WI38 (cell line): ENCODE results near the gene BET1L.

Experiments
- H3K4me3 ChIP-seq: 2 replicates; pipeline ENCODE4 v1.5.1; 2011; ENCODE audit warnings: low read depth, mild to moderate bottlenecking, control low read depth, low read length
- TF ChIP-seq, protein P1 (sequence below): IDR thresholded peaks from 2 replicates; pipeline ENCODE4 v1.5.1; 2012; ENCODE audit warnings: low read depth, mild to moderate bottlenecking, control low read depth, low read length

The BET1L gene

DNA sequence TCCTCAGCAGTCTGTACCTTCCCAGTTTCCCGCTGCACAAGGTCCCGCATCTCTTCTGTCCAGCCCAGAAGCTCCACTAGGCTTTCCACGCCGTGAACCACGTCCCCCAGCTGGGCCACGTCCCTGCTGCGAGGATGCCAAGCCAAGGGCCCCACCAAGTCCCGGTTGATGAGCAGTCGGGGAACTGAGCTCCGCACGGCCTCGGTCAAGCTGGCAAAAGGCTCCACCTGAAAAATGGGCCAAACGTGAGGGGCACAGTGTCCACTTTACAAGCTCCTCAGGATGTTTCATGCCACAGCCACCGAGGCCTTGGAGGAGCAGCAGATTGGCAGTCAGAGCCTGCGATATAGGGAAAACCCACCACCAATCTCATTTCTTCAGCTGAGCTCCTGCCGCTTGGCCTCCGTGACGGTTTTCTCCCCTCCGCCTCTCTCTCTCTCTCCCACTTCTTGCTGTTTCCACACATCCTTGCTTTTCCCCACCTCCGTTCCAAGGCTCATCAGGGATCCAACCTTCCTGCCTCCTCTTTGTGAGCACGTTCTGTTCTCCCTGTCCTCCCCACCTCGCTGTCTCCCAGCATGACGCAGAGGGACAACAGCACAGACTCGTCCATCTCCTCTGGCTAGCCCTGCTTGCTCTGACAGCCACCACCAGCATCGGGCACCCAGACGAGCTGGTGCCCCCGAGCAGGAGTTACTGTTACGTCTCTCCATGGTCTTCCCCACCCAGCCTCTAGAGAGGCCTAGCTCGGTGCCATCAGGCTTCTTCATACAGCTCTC lies 11.8 kb upstream of the BET1L start:
- H3K4me3 ChIP-seq, result no peak overlapping the region
- TF ChIP-seq, protein P1, sequence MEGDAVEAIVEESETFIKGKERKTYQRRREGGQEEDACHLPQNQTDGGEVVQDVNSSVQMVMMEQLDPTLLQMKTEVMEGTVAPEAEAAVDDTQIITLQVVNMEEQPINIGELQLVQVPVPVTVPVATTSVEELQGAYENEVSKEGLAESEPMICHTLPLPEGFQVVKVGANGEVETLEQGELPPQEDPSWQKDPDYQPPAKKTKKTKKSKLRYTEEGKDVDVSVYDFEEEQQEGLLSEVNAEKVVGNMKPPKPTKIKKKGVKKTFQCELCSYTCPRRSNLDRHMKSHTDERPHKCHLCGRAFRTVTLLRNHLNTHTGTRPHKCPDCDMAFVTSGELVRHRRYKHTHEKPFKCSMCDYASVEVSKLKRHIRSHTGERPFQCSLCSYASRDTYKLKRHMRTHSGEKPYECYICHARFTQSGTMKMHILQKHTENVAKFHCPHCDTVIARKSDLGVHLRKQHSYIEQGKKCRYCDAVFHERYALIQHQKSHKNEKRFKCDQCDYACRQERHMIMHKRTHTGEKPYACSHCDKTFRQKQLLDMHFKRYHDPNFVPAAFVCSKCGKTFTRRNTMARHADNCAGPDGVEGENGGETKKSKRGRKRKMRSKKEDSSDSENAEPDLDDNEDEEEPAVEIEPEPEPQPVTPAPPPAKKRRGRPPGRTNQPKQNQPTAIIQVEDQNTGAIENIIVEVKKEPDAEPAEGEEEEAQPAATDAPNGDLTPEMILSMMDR, result no peak

DNA sequence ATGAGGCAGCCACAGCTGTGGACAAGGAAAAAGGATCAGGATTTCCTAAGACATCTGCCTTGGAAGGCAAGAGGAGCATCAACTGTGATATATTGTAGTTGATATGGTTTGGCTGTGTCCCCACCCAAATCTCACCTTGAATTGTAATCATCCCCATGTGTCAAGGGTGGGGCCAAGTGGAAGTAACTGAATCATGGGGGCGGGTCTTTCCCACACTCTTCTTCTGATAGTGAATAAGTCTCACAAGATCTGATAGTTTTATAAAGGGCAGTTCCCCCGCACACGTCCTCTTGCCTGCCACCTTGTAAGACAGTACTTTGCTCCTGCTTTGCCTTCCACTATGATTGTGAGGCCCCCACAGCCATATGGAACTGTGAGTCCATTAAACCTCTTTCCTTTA lies 10.5 kb upstream of the BET1L start:
- H3K4me3 ChIP-seq, result no peak overlapping the region
- TF ChIP-seq, protein P1, result no peak

DNA sequence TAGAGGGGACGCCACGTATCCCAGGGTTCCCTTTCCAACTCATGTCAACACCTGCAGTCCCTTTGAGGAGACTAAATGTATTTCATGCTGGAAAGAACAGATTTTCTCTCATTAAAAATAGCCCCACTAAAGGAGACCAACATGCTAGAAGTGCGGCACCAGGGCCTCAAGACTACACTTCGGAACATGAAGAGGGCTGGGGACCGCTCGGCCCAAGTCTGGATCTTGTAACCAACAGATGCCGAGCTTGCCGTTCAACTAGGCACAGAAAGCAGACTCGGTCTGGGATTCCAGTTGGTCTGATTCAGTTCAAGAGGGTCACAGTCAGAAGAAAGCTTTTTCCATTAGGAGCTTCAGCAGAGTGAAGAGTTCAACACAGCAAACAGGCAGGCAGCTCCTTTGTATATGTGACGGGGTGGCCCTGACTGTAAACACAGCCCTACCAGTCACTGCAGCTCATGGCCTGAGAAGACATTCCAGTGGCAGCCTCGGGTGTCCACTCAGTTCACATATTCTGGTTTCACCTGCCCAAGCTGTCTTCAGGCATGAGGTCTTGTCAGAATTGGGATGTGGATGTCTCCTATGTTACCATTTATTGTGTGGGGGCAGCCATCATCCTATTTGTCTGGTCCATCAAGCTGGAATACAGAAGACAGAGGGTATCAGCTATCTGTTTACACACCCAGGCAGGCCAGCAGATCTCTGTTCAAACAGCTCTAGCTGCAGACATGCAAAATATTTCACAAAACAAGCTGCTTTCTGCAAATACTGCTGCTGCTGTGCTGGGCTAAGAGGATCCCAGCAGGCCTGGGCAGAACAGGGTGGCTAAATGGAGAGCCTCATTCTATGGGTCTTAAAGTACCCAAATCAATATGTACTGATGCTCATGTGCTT lies 9.1 kb upstream of the BET1L start:
- no peak overlapping the region for H3K4me3 ChIP-seq
- TF ChIP-seq, protein P1, result no peak

DNA sequence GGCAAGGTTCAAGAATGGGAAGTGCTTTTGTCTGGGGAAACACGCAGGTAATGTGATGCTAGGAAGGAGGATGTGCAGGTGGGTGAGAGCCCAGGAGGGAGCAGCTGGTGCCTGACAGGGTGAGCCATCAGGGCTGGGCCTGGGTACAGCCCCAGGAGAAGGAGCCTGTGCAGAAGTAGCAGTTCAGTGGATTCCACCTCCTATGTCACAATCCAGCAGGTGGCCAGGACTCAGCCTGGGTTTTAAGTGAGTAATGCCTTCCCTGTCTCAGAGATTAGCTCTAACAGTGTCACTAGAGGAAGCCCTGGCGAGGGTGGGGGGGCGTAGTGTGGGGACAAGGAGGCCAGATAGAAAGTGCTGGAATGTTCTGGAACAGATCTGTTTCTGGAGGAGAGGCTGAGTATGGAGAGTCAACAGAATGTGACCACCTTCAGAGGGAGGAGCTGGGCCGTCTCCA lies 8.4 kb upstream of the BET1L start:
- H3K4me3 ChIP-seq, result no peak overlapping the region
- TF ChIP-seq, protein P1, result no peak

DNA sequence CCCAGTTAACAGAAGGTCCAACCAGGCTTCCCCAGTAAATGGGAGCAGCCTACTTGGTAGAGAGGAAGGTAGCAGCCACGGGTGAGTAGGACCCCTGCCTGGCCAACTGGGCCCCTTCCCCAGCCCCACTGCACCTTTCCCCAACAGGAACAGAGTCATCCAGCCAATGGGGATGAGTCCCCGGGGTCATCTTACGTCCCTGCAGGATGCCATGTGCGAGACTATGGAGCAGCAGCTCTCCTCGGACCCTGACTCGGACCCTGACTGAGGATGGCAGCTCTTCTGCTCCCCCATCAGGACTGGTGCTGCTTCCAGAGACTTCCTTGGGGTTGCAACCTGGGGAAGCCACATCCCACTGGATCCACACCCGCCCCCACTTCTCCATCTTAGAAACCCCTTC lies 6.9 kb upstream of the BET1L start:
- TF ChIP-seq, protein P1, result no peak
- H3K4me3 ChIP-seq, result no peak overlapping the region

DNA sequence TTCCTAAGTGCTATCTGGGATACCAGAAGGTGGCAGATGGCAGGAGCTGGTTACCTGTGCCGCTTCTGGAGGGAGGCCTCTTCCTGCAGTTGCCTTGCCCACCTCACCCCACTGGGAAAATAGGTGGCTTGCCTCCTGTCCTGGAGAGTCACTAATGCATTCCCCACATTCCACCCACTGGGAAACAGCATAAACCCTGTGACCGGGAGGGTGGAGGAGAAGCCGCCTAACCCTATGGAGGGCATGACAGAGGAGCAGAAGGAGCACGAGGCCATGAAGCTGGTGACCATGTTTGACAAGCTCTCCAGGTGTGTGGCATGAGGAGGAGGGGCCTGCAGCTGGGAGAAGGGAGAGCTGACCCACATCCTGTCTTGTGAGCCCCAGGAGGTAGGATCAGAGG lies 5.9 kb upstream of the BET1L start:
- H3K4me3 ChIP-seq, result no peak overlapping the region
- TF ChIP-seq, protein P1, result no peak
